K562 (cell line): ENCODE results near the gene OR10A2. TPM values are rescaled to one million over a fixed set of nuclear protein-coding genes. Genes with fewer than 3 reads are reported as not detected.

Experiments
- ATF7 ChIP-seq: fragments of 450-650 bp; IDR thresholded peaks from 2 replicates; pipeline ENCODE4 v1.7.1; 2014; ENCODE audit warnings: mild to moderate bottlenecking, moderate library complexity
- CREM ChIP-seq: IDR thresholded peaks from 2 replicates; pipeline ENCODE4 v1.6.1; 2014; ENCODE audit warnings: antibody characterized with exemption, low read depth
- CTBP1 ChIP-seq: fragments of 450-650 bp; IDR thresholded peaks from 2 replicates; pipeline ENCODE4 v1.6.1; 2016; ENCODE audit warnings: borderline replicate concordance
- FOSL1 ChIP-seq: fragments of 200-800 bp; sonication (Bioruptor generic); conservative IDR thresholded peaks from 2 replicates; pipeline ENCODE4 v1.6.1; 2016; ENCODE audit warnings: missing genetic modification characterization, missing compliant biosample characterization
- GABPB2 ChIP-seq: fragments of 250-450 bp; sonication (Bioruptor Pico); conservative IDR thresholded peaks from 2 replicates; pipeline ENCODE4 v1.5.1; 2021; ENCODE audit warnings: mild to moderate bottlenecking
- GTF2E2 ChIP-seq: fragments of 200-800 bp; sonication (Bioruptor generic); IDR thresholded peaks from 2 replicates; pipeline ENCODE4 v1.6.1; 2016; ENCODE audit warnings: missing genetic modification characterization, missing compliant biosample characterization
- L3MBTL2 ChIP-seq: fragments of 450-650 bp; IDR thresholded peaks from 2 replicates; pipeline ENCODE4 v1.6.1; 2016; ENCODE audit warnings: mild to moderate bottlenecking, moderate library complexity
- RBM34 ChIP-seq: fragments of 200-400 bp; formaldehyde crosslinking; IDR thresholded peaks from 2 replicates; pipeline ENCODE4 v1.6.1; 2018; ENCODE audit warnings: low read length, borderline replicate concordance; ENCODE audit not compliant: insufficient read depth
- SOX6 ChIP-seq: fragments of 450-650 bp; IDR thresholded peaks from 2 replicates; pipeline ENCODE4 v1.6.1; 2014; ENCODE audit warnings: mild to moderate bottlenecking
- TEAD4 ChIP-seq, 2 experiments: sonication (generic) in 1 of 2; formaldehyde crosslinking in 1 of 2; IDR thresholded peaks; 2 replicates each; pipeline versions ENCODE4 v1.6.1 to v1.8.0; 2012 to 2022; ENCODE audit warnings: borderline replicate concordance in 1 of 2, inconsistent platforms in 1 of 2, low read length in 1 of 2, mild to moderate bottlenecking in 1 of 2, missing genetic modification reagents in 1 of 2
- THRAP3 ChIP-seq: fragments of 450-650 bp; IDR thresholded peaks from 2 replicates; pipeline ENCODE4 v1.6.1; 2016; ENCODE audit warnings: mild to moderate bottlenecking, inconsistent platforms, borderline replicate concordance
- TRIM24 ChIP-seq, 2 experiments: fragments of 450-650 bp; IDR thresholded peaks; 2 replicates each; pipeline ENCODE4 v1.6.1; 2016
- ZEB2 ChIP-seq: fragments of 450-650 bp; IDR thresholded peaks from 2 replicates; pipeline ENCODE4 v1.6.1; 2016
- ZFX ChIP-seq: sonication (generic); formaldehyde crosslinking; IDR thresholded peaks from 2 replicates; pipeline ENCODE4 v1.8.0; 2022; ENCODE audit warnings: mild to moderate bottlenecking, missing genetic modification reagents, moderate library complexity
- polyA plus RNA-seq, 8 experiments: library from polyadenylated mRNA; depleted of rRNA in 4 of 8; stranded (reverse) in 5 of 8; unstranded in 3 of 8; fragments of >200 nt; fragmentation: Nextera tagmentation in 2 of 8; fragmentation: Illumina TruSeq in 1 of 8; extraction: Ambion mirVana in 2 of 8; extraction: Trizol in 1 of 8; gene quantifications; 2 replicates each; pipeline versions ENCODE4 v1.2.1 to v1.2.3, GENCODE V29; 2011 to 2014; ENCODE audit warnings: inconsistent platforms in 1 of 8, missing spikeins in 1 of 8
- total RNA-seq, 7 experiments: library from RNA; depleted of rRNA in 6 of 7; stranded (reverse); fragments of >200 nt in 6 of 7; fragmentation: Illumina TruSeq in 2 of 7; extraction: Trizol in 2 of 7; gene quantifications; 2 replicates each; pipeline versions ENCODE4 v1.2.1 to v1.2.3, GENCODE V29; 2011 to 2021; ENCODE audit warnings: low replicate concordance in 1 of 7
- TF ChIP-seq, protein P1 (sequence below), 2 experiments: fragments of 450-650 bp in 1 of 2; sonication (generic) in 1 of 2; formaldehyde crosslinking in 1 of 2; IDR thresholded peaks; 2 replicates each; pipeline versions ENCODE4 v1.7.1 to v1.9.0; 2016 to 2022; ENCODE audit warnings: inconsistent platforms in 1 of 2, mild to moderate bottlenecking in 1 of 2, missing genetic modification reagents in 1 of 2
- TF ChIP-seq, protein P2 (sequence below): fragments of 250-450 bp; sonication (Bioruptor Pico); IDR thresholded peaks from 2 replicates; pipeline ENCODE4 v1.5.0; 2020; ENCODE audit warnings: mild to moderate bottlenecking
- TF ChIP-seq, protein P3 (sequence below): fragments of 450-650 bp; IDR thresholded peaks from 2 replicates; pipeline ENCODE4 v1.6.1; 2016

Gene OR10A2
- total and polyA plus RNA-seq, 9 of the 15 experiments (the other 6 are each of a cell fraction or from before 2014, with no cell fraction given) = 0.10 TPM; not detected in 8

DNA sequence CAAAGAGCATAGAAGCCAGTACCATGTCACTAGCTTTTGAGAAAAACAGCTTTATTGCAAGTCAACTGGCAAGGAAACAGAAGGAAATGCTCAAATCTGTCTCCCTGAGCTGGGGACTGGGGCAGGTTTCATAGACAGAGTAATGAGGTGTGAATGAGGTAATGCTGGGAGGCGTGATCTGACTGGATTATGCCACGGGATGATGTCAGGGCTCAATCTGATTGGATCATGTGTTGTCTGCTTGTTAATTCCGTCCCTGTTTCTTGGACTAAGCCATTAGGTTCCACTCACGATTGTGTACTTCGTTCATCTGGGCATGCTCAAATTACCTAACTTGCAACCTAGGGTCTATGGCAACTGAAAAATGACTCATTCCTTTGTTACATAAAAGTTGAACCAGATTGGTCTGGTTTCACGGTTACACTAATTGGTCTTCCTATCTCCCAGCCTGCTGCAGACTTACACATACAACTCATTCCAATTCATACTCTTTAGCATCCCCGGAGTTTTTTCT is 37.6 kb upstream of the OR10A2 start (continued):
- TF ChIP-seq, protein P1, sequence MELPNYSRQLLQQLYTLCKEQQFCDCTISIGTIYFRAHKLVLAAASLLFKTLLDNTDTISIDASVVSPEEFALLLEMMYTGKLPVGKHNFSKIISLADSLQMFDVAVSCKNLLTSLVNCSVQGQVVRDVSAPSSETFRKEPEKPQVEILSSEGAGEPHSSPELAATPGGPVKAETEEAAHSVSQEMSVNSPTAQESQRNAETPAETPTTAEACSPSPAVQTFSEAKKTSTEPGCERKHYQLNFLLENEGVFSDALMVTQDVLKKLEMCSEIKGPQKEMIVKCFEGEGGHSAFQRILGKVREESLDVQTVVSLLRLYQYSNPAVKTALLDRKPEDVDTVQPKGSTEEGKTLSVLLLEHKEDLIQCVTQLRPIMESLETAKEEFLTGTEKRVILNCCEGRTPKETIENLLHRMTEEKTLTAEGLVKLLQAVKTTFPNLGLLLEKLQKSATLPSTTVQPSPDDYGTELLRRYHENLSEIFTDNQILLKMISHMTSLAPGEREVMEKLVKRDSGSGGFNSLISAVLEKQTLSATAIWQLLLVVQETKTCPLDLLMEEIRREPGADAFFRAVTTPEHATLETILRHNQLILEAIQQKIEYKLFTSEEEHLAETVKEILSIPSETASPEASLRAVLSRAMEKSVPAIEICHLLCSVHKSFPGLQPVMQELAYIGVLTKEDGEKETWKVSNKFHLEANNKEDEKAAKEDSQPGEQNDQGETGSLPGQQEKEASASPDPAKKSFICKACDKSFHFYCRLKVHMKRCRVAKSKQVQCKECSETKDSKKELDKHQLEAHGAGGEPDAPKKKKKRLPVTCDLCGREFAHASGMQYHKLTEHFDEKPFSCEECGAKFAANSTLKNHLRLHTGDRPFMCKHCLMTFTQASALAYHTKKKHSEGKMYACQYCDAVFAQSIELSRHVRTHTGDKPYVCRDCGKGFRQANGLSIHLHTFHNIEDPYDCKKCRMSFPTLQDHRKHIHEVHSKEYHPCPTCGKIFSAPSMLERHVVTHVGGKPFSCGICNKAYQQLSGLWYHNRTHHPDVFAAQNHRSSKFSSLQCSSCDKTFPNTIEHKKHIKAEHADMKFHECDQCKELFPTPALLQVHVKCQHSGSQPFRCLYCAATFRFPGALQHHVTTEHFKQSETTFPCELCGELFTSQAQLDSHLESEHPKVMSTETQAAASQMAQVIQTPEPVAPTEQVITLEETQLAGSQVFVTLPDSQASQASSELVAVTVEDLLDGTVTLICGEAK (IDR thresholded peaks at IDR 0.05) = peak; percentile 56; the same call in 1 of the 2 replicates
- TF ChIP-seq, protein P1 (CRISPR knock-in tag; IDR thresholded peaks at IDR 0.05) = no peak
- TF ChIP-seq CTBP1 (peak; percentile 23; the same call in 1 of the 2 replicates), ATF7 (peak; percentile 94), CREM (peak; percentile 59), GTF2E2 (tag) (no peak), L3MBTL2 (peak; percentile 80), GABPB2 (CRISPR knock-in tag) (no peak), THRAP3 (no peak), TEAD4 (IDR thresholded peaks at IDR 0.05; ENCODE audit: low read length) (0 out of 2 replicates have a peak, but pooled peaks have one; percentile 6), TEAD4 (CRISPR knock-in tag; IDR thresholded peaks at IDR 0.05; ENCODE audit: borderline replicate concordance) (no peak), TRIM24 (IDR thresholded peaks at IDR 0.05) (peak in 1 of 2 experiments; percentile 48; a peak in 1 of 4 replicates), SOX6 (0 out of 2 replicates have a peak, but pooled peaks have one; percentile 55), ZEB2 (peak; percentile 54; the same call in 1 of the 2 replicates), RBM34 (no peak), FOSL1 (tag) (peak; percentile 69), ZFX (CRISPR knock-in tag) (no peak)
- TF ChIP-seq, protein P2, sequence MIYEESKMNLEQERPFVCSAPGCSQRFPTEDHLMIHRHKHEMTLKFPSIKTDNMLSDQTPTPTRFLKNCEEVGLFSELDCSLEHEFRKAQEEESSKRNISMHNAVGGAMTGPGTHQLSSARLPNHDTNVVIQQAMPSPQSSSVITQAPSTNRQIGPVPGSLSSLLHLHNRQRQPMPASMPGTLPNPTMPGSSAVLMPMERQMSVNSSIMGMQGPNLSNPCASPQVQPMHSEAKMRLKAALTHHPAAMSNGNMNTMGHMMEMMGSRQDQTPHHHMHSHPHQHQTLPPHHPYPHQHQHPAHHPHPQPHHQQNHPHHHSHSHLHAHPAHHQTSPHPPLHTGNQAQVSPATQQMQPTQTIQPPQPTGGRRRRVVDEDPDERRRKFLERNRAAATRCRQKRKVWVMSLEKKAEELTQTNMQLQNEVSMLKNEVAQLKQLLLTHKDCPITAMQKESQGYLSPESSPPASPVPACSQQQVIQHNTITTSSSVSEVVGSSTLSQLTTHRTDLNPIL (CRISPR knock-in tag) = no peak
- TF ChIP-seq, protein P3, sequence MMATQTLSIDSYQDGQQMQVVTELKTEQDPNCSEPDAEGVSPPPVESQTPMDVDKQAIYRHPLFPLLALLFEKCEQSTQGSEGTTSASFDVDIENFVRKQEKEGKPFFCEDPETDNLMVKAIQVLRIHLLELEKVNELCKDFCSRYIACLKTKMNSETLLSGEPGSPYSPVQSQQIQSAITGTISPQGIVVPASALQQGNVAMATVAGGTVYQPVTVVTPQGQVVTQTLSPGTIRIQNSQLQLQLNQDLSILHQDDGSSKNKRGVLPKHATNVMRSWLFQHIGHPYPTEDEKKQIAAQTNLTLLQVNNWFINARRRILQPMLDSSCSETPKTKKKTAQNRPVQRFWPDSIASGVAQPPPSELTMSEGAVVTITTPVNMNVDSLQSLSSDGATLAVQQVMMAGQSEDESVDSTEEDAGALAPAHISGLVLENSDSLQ = peak; percentile 16; the same call in 1 of the 2 replicates
- TF ChIP-seq, all 486 proteins: peak for 25
